Effector memory CD4-positive, alpha-beta T cell (primary cell): ENCODE data around the gene NIT1.

Source experiments
- DNase-seq, 3 donors: peaks; one replicate each; pipeline ENCODE4 v3.0.0-alpha.2; 2020
- H3K27ac ChIP-seq: 2 replicates; pipeline ENCODE4 v1.7.0; 2013; ENCODE audit warnings: mild to moderate bottlenecking, low read length, moderate library complexity; ENCODE audit not compliant: insufficient read depth, poor library complexity, severe bottlenecking
- H3K27me3 ChIP-seq: replicated peaks from 2 replicates; pipeline ENCODE4 v1.7.0; 2013; ENCODE audit warnings: mild to moderate bottlenecking, low read length; ENCODE audit not compliant: insufficient read depth, control insufficient read depth, poor library complexity, severe bottlenecking
- H3K36me3 ChIP-seq: 2 replicates; pipeline ENCODE4 v1.7.0; 2013; ENCODE audit warnings: mild to moderate bottlenecking, low read length, moderate library complexity; ENCODE audit not compliant: control insufficient read depth, insufficient read depth
- H3K4me1 ChIP-seq: 2 replicates; pipeline ENCODE4 v1.7.0; 2013; ENCODE audit warnings: low read length, mild to moderate bottlenecking; ENCODE audit not compliant: control insufficient read depth, insufficient read depth, poor library complexity, severe bottlenecking
- H3K4me3 ChIP-seq: 2 replicates; pipeline ENCODE4 v1.7.0; 2013; ENCODE audit warnings: low read length, low read depth, mild to moderate bottlenecking; ENCODE audit not compliant: insufficient read depth, poor library complexity, severe bottlenecking
- H3K9me3 ChIP-seq: 2 replicates; pipeline ENCODE4 v1.7.0; 2013; ENCODE audit warnings: mild to moderate bottlenecking, low read length, moderate library complexity; ENCODE audit not compliant: control insufficient read depth

The NIT1 gene

DNA sequence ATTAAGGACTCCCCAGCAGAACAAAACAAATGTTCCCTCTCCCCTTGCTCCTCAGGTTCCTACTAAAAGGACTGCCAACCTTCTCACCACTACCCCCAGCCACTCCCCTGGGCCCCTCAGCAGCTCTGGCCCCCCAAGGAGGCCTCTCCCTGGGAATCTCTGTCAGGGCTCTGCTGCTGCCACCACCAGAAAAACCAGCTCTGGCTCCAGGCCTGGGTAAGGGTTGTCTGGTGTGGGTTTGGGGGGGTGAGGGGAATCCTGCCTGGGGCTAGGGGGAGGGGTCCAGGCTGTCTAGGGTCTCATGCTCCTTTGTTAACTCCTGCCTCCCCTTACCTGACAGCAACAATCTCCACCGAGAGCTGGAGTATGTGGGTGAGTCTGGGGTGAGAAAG, 33.3 kb upstream of the NIT1 start:
- no peak for DNase-seq
- no peaks in the 10 kb centered on the region for H3K9me3 ChIP-seq
- H3K4me1 ChIP-seq = no peaks in the 10 kb centered on the region
- H3K27ac ChIP-seq = no peak overlapping the region
- H3K4me3 ChIP-seq = no peak overlapping the region
- H3K27me3 ChIP-seq = no peaks in the 10 kb centered on the region
- H3K36me3 ChIP-seq = no peaks in the 10 kb centered on the region

DNA sequence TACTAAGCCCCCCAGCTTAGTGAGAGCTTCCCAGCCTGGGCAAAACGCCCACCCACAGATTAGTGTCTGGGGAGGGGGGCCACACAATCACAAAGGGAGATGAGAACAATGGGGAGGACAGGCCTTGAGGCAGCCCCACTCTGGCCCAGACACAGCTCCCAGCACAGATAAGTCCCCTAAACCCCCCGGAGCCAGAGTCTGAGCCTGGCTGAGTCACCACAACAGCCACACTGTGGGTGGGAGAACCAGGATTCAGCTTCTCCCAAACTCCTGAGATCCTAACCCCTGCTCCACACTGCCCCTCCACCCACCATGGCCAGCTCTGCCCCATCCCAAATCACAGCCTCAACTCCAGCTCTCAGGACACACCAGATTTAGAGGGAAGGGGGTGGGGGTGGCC, 32.7 kb upstream of the NIT1 start:
- no peak for DNase-seq
- no peaks in the 10 kb centered on the region for H3K27me3 ChIP-seq
- no peaks in the 10 kb centered on the region for H3K9me3 ChIP-seq
- H3K36me3 ChIP-seq = no peaks in the 10 kb centered on the region
- H3K4me1 ChIP-seq = no peaks in the 10 kb centered on the region
- no peak overlapping the region for H3K27ac ChIP-seq
- no peak overlapping the region for H3K4me3 ChIP-seq

DNA sequence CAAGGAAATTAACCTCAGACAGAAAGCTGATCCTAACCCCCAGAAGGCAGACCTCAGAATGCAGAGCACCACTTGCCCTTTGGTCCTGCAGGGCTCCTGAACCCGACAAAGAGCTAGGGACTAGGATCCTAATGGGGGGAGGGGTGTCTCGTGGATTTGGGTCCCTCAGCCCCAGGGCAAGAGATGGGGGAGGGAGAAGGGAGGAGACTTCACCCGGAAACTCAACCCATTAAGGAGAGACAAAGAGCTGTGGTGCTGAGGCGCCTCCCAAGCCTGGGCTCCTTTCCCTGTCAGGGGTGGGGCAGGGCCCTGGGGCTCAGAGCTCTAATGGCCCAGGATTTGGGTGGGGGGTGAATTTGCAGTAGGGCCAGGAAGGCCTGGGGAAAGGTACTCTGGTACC, 31.4 kb upstream of the NIT1 start:
- Histone ChIP-seq H3K4me1 (no peaks in the 10 kb centered on the region), H3K9me3 (no peaks in the 10 kb centered on the region), H3K27me3 (no peaks in the 10 kb centered on the region), H3K36me3 (no peaks in the 10 kb centered on the region), H3K4me3 (no peak overlapping the region), H3K27ac (no peak overlapping the region)
- DNase-seq = no peak

DNA sequence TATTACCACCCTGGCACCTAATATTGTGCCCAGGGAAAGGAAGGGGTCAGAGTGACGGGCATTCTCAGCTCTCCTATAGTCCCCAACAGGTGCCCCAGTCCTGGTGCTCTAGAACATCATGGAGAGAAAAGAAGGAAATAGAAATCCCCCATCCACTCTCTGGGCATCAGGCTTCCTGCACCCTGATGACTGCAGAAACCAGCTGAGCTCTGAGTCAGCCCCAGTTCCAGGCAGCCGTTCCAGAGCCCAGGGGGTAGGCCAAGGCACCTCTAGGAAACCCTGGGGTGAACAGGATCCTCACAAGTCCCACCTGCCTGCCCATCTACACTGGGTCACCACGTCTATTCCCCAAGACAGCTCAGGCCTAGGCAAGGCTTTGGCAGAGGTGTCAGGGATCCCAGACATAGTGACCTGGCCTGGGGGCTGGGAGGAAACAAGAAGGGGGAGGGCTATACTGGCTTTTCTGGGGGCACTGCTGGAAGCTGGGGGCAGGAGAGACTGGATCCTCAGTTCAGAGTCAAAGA, 29.3 kb upstream of the NIT1 start:
- no peaks in the 10 kb centered on the region for H3K4me1 ChIP-seq
- no peak overlapping the region for H3K4me3 ChIP-seq
- no peak overlapping the region for H3K27ac ChIP-seq
- no peaks in the 10 kb centered on the region for H3K36me3 ChIP-seq
- H3K9me3 ChIP-seq = no peaks in the 10 kb centered on the region
- DNase-seq = no peak
- no peaks in the 10 kb centered on the region for H3K27me3 ChIP-seq

DNA sequence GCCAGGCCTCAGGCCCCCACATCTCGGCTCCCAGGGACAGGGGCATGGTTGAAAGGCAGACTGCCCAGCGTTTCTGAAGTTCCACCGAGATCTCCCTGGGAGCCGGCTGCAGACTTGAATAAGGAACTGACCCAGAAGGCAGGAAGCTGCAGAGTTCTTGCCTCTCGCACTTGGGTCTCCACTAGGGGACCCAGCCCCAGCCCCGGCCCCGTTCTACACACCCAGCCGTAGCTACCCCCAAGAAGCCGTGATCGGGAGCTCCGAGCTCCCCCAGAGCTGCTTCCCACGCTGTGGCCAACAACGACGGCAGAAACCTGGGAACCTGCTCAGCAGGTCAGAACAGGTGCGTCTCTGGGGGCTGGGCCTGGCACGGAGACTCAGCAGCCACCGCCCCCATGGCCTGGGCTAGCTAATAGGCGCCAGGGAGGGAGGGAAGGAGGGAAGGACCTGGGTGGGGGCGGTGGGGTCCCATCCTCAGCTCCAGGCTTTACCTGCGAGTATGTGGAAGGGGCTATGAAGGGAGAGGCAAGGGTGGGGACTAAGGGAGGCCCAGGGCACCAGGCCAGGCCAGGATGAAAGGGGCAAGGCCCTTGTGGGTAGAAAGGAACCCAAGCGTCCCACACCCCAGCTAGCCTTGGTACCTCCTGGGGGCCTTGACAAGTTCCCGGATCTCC, 28.5 kb upstream of the NIT1 start, which contains the start of gene NECTIN4:
TSS of gene NECTIN4 (minus strand) at position 308 of the 674 bp plus-strand sequence. CDS start at position 46, 262 bp downstream.
- Histone ChIP-seq H3K4me3 (no peak within 1 kb of the TSS), H3K4me1 (no peaks in the 10 kb centered on the region), H3K36me3 (no peaks in the 10 kb centered on the region), H3K27ac (no peak within 1 kb of the TSS), H3K27me3 (no peaks in the 10 kb centered on the region), H3K9me3 (no peaks in the 10 kb centered on the region)
- DNase-seq = no peak

DNA sequence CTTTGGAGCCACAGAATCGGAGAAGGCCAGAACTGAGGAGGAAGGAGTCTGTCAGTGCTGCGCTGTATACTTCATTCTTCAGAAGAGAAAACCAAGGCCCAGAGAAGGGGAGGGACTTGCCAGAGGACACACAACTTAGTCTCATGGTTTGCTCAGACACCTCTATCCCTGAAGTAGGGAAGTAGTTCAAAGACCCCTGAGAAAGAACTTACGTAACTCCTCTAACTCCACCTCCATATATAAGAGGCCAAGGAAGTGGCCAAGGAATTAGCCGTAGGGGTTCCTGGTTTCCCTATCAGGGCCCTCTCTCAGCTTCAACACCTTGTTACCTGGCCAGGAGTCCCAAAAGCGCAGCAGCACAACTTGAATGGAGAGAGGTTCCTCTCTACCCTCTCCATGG, 28.0 kb upstream of the NIT1 start:
- H3K4me1 ChIP-seq = no peaks in the 10 kb centered on the region
- H3K36me3 ChIP-seq = no peaks in the 10 kb centered on the region
- no peaks in the 10 kb centered on the region for H3K27me3 ChIP-seq
- no peak for DNase-seq
- H3K27ac ChIP-seq = no peak overlapping the region
- H3K9me3 ChIP-seq = no peaks in the 10 kb centered on the region
- H3K4me3 ChIP-seq = no peak overlapping the region

DNA sequence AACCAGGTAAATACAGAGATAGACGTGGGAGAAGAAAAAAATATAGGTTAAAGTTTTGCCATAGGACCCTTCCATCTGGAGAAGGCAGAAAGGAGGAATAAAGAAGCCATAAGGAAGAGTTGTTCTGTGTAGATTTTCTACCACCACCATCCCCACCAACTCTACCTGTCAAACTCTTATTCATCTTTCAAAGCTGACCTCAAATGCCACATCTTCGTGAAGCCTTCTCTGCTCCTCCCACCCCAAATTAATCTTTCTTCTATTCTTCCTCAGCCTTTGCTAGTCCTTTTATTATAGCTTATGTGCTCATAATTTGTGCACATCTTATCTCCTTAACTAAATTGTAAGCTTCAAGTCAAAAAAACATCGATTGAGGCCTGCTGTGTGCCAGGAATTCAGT, 27.3 kb upstream of the NIT1 start:
- Histone ChIP-seq H3K4me3 (no peak overlapping the region), H3K27ac (no peak overlapping the region), H3K9me3 (no peaks in the 10 kb centered on the region), H3K4me1 (no peaks in the 10 kb centered on the region), H3K36me3 (no peaks in the 10 kb centered on the region), H3K27me3 (no peaks in the 10 kb centered on the region)
- no peak for DNase-seq

DNA sequence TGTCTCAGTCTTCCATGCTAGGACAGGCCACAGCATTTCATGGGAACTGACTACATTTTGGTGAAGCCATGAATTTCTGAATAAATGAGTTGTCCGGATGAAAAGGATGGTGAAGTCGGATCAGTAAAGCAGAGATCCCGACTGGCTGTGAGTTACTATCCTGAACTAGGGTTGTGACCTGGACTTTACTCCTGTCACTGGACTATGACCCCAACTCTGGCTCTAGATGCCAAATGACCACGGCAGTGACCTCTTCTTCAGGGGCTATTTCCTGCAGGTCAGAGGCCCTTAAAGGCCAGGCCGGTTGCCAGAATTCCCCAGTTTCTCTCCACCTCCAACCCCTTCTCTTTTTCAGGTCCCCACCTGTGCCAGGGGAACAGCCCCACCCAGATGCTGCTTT, 26.8 kb upstream of the NIT1 start:
- H3K4me3 ChIP-seq = no peak overlapping the region
- no peaks in the 10 kb centered on the region for H3K36me3 ChIP-seq
- no peaks in the 10 kb centered on the region for H3K9me3 ChIP-seq
- H3K4me1 ChIP-seq = no peaks in the 10 kb centered on the region
- no peak overlapping the region for H3K27ac ChIP-seq
- no peaks in the 10 kb centered on the region for H3K27me3 ChIP-seq
- no peak for DNase-seq

DNA sequence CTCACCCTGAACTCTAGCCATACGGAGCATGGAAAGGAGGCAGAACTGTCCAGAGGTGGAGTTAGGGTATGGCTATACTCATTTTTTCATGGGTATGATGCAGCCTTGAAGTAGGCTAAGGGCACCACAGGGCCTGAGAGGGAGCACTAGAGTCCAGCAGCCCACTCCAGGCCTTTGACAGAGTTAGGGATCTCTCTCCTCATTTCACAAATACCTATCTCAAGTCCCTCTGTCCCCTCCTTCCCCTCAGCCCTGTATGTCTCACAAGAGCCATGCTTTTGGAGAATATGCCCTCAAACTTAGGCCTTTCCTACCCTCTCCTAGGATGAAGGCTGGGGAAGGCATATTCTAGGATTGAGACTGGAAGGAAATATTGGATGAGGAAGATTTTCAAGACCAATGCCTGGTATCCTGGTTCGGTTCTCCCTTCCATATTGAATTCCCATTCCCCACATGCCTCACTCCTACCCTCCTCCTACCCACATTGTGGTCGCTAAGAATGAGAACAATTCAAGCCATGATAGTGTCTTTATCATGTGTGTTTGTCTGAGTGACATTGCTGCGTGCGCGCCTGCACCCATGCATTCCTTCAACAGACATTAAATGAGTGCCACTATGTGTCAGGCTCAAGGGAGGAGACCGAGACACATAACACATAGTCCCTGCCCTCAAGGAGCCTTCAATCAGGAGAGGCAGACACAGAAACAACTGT, 26.0 kb upstream of the NIT1 start:
- Histone ChIP-seq H3K36me3 (no peaks in the 10 kb centered on the region), H3K4me3 (no peak overlapping the region), H3K27me3 (no peaks in the 10 kb centered on the region), H3K4me1 (no peaks in the 10 kb centered on the region), H3K27ac (no peak overlapping the region), H3K9me3 (no peaks in the 10 kb centered on the region)
- DNase-seq = no peak

DNA sequence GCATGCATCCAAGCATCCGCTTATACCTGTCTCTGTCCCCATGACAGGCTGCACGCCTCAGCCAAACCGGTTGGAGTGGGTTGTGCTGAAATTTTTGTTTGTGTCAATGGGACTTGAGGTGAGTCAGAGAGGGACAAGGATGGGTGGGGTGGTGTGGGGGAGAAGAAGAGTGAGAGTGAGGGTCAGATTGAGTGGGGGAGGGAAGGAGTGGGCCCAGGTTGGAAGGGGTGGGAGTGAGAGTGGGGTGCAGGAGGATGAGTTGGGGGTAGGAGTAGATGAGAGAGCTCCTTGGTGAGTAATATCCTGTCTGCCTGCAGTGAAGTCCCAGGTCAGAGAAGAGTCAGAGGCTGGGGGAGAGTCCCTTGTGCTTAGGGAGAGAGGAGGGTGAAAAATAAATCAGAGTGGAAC, 25.3 kb upstream of the NIT1 start:
- DNase-seq = no peak
- Histone ChIP-seq H3K27me3 (no peaks in the 10 kb centered on the region), H3K4me3 (no peak overlapping the region), H3K27ac (no peak overlapping the region), H3K36me3 (no peaks in the 10 kb centered on the region), H3K4me1 (no peaks in the 10 kb centered on the region), H3K9me3 (no peaks in the 10 kb centered on the region)
